HG02885 (cell line): Measurements from ENCODE around the gene ETNK2.

Experiments used
- ATAC-seq: cut with Tn5 transposase; IDR thresholded peaks from one replicate; pipeline ENCODE4 v1.9.1; 2021; ENCODE audit warnings: mild to moderate bottlenecking; ENCODE audit not compliant: unreplicated experiment, poor library complexity

ETNK2 gene

GRCh38 chr1:204128964-204129896 is 22.6 kb downstream of the ETNK2 start:
- peak; percentile 38 for ATAC-seq

GRCh38 chr1:204128464-204128963 is 23.3 kb downstream of the ETNK2 start:
- no peak for ATAC-seq

- ATAC-seq, result no peak
Observed at GRCh38 chr1:204127597-204128242, 24.1 kb downstream of the ETNK2 start.

- no peak for ATAC-seq
Observed at GRCh38 chr1:204126956-204127355, 24.9 kb downstream of the ETNK2 start.

GRCh38 chr1:204126386-204126785 is 25.5 kb downstream of the ETNK2 start:
- no peak for ATAC-seq

- no peak for ATAC-seq
Observed at GRCh38 chr1:204125759-204126351, 26.0 kb downstream of the ETNK2 start.

- ATAC-seq, result no peak
Observed at GRCh38 chr1:204124639-204125038, 27.2 kb downstream of the ETNK2 start.

- no peak for ATAC-seq
Observed at GRCh38 chr1:204123376-204123775, 28.5 kb downstream of the ETNK2 start.

- ATAC-seq, result no peak
Observed at GRCh38 chr1:204121840-204122555, 29.8 kb downstream of the ETNK2 start.

GRCh38 chr1:204116539-204116938 is 35.3 kb downstream of the ETNK2 start:
- ATAC-seq, result no peak

- ATAC-seq, result no peak
Observed at GRCh38 chr1:204115116-204115515, 36.7 kb downstream of the ETNK2 start.

- ATAC-seq, result no peak
Observed at GRCh38 chr1:204114606-204115005, 37.2 kb downstream of the ETNK2 start.

GRCh38 chr1:204113896-204114295 is 37.9 kb downstream of the ETNK2 start:
- ATAC-seq, result no peak

- ATAC-seq, result no peak
Observed at GRCh38 chr1:204112876-204113730, 38.7 kb downstream of the ETNK2 start.

GRCh38 chr1:204110894-204111633 is 40.8 kb downstream of the ETNK2 start:
- no peak for ATAC-seq

GRCh38 chr1:204108312-204109141 is 43.3 kb downstream of the ETNK2 start:
- ATAC-seq, result no peak

- ATAC-seq, result no peak
Observed at GRCh38 chr1:204107892-204108291, 44.0 kb downstream of the ETNK2 start.

- no peak for ATAC-seq
Observed at GRCh38 chr1:204106825-204107224, 45.0 kb downstream of the ETNK2 start.
